Left renal cortex interstitium (tissue), 4 donors: ENCODE data around the gene RNF223. TPM values are rescaled to one million over a fixed set of nuclear protein-coding genes. Genes with fewer than 3 reads are reported as not detected.
"Not testable (repeated sequence)": the region's sequence is repeated elsewhere in the genome, so short reads cannot be mapped to it uniquely, and the experiment has no call there.

ENCODE experiments used
- DNase-seq, 4 donors: peaks; one replicate each; pipeline ENCODE4 v3.0.0-alpha.2; 2013; ENCODE audit warnings: low read depth in 4 of 4, low spot score in 2 of 4, missing footprints in 1 of 4
- polyA plus RNA-seq, 4 donors: library from polyadenylated mRNA; unstranded; fragments of 120-200 nt; gene quantifications; one replicate each; pipeline ENCODE4 v1.2.1, GENCODE V29; 2013; ENCODE audit not compliant: insufficient read length in 4 of 4

Gene RNF223
- polyA plus RNA-seq, 4 donors = 0.32 to 0.78 (median 0.69) TPM

- no peak for DNase-seq
These were observed 14.1 kb upstream of the RNF223 start for GRCh38 chr1:1088029-1088800.

DNA sequence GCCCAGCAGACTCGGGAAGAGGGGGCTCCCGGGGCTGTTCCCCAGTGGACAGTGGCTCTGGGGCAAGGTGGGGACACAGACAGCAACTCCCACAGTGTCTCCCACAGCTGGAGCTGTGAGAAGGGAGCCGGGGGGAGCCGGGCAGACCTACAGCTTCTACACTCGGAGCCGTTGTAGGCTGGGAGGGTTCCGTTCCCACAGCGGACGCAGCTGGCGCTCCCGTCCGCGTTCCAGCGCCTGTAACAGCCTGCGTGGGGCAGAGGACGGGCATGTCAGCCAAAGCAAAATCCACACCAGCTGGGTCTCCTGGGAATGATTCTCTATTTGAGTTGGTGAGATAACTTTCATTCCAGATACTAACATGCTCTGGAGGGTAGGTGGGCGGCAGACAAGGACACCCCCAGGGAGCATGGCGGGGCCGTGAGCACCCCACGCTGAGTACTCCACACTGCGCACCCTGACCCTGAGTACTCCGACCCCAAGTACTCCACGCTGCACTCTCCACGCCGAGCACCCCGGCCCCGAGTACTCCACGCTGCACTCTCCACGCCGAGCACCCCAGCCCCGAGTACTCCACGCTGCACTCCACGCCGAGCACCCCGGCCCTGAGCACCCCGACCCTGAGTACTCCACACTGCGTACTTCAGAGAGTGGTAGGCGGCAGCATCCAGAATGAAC lies 13.4 kb upstream of the RNF223 start:
- DNase-seq = no peak

GRCh38 chr1:1086911-1087341 lies 12.8 kb upstream of the RNF223 start:
- DNase-seq = no peak

- no peak for DNase-seq
These were observed 12.1 kb upstream of the RNF223 start for GRCh38 chr1:1085911-1086841.

DNA sequence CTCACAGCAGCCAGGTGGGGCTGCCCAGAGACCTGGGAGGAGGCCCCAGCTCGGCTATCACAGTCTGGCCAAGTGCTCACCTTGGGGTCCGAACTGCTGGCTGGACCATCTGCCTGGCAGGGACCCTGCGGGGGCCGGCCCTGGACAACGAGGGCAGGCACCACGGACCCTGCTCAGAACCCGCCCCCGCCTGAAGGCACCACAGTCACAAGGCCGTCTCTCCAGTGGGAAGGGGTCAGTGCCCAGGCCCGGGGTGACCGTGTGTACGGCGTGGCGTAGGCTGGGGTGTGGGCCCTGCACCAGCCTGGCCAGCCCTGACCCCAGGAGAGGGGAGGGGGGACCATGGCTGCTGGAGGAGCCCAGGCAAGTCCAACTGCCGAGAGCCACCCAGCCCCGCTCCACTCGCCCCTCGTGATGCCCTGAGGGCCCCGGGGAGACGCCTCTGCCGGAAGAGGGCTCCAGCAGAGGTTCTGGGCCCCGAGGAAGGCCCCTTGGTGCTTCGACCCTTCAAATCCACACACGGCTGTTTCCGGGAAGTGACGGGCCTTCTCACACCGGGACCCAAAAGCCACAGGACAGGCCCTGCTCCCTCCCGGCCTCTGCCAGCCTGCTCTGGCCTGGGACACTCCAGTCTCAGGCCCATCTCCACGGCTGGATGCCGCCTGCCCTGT lies 11.2 kb upstream of the RNF223 start:
- no peak for DNase-seq

DNA sequence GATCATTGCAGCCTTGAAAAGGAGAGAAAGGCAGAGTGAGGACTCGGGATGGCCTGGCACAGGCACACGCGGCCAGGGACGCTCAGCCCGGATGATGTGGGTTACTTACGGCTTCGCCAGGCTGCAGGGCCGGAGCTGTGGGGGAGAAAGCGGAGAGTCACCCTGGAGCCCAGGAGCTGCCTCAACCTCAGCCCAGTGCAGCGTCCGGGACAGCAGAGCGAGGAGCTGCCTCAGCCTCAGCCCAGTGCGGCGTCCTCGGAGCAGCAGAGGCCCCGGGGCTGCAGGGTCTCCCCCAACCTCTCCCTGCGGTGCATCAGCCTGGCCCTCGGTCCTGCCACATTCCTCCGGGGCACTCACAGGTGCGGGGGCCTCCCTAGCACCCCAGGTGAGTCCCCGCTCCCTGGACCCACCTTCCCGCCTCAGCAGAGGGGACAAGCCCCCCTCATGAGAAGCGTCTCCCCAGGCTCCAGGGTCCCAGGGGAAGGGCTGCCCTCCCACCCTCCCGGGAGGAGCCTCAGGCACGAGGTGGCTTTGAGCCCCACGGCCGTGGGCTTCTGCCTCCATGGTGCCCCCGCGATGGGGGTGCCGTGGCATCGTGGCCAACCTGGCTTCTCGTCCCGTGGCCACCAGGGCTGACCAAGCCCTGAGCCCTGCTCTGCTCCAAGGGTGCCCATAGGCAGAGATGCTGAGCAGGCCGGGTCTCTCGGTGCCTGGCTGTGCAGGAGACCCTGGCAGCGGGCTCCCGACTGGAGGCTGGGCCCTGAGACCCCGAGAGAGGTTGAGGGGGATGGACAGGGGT lies 10.5 kb upstream of the RNF223 start:
- DNase-seq = no peak

- no peak for DNase-seq
These were observed 9.6 kb upstream of the RNF223 start for GRCh38 chr1:1083416-1084371.

- DNase-seq = no peak
These were observed 8.8 kb upstream of the RNF223 start for GRCh38 chr1:1082776-1083415.

DNA sequence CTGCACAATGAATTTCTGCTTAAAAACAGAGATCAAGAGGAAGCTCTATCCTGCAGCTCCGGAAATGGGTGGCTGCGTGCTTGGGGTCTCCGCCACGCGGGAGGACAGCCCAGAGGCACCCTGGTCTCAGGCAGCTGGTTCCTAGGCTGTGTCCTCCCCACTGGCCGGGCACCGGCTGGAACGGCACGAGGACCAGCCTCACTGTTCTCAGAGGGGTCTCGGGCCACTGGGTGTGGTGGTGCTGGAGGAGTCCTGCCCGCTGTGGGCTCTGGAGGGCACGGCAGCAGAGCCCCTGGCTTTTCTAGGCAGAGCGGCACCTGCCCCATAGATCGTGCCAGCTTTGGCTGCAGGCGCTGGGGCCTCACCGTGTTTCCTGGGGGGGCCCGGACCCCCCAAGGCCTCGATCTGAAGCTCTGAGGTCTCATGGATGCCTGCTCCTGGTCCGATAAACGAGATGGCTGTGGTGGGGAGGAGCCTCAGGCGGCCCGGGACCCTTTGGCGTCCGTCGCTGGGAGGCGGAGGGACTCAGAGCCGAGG lies 8.2 kb upstream of the RNF223 start:
- no peak for DNase-seq

DNA sequence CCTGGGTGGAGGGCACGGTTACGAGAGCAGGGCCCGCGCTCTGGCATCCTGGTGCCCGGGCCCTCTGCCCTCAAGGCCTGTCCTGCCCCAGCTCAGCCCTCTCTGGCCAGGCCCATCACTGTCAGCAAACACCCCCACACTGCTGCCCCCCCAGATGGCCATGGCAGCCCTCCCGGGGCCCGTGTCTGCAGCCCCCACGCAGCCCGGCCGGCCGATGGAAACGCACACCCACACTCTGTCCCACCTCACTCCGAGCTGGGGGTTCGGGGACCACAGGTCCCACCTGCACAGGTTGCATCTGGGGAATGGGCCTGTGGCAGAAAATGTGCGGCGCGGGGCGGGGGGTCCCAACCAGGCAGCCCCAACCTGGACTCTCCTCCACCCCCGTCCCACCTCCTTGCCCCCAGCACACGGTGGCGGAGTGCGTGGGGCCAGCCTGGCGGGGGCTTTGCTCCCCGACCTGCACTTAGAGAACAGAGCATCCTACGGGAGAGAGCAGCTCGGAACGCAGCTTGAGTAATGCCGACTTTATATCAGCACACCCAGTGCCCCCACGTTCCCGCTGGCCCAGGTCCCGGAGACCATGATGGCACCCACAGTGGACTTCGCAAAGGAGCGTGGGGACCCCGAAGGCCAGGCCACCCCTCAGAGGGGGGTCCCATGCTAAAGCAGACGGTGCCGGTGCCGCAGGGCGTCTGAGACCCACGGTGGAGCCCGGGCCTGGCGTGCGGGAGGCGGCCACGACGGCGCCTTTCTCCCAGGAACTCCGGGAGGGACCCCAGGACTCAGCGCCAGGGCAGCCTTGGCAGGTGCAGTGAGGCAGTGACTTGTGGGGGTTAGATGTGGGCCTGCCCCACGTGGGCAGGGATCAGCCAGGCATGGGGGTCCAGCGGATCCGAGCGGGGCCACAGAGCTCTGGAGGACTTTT lies 7.5 kb upstream of the RNF223 start:
- DNase-seq = no peak

- no peak for DNase-seq
These were observed 6.8 kb upstream of the RNF223 start for GRCh38 chr1:1080951-1081310.

- no peak for DNase-seq
These were observed 6.1 kb upstream of the RNF223 start for GRCh38 chr1:1080122-1080757.

DNA sequence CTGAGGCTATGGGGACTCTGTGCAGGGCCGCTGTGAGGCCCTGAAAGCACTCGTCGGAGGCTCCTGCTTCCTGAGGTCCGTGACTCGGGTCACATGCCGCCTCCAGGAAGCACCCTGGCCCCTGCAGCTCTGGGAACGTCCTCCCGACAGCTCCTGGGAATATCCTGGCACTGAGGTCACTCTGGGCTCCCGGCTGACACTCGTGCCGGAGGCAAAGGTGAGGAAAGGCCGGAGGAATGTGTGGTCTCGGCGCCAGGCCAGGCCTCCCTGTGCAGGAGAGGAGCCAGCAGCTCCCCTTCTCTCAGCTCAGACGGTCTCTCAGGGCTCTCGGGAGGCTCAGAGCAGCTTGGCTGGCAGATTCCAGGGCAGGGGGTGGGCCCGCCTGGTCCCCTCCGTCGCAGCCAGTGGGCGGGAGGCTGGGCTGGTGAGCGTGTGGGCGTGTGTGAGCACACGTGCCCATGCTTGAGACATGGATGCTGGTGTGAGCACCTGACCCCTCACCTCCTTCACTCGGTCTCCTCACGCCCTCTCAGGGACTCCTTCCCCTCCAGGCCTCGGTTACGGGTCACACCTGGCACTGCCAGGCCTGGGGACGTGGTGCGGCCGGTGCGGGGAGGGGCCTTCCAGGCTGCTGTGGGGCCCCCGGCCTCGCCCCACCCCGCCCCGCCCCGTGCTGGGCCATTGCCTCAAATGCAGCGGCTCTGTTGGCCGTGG lies 5.5 kb upstream of the RNF223 start:
- DNase-seq = no peak

DNA sequence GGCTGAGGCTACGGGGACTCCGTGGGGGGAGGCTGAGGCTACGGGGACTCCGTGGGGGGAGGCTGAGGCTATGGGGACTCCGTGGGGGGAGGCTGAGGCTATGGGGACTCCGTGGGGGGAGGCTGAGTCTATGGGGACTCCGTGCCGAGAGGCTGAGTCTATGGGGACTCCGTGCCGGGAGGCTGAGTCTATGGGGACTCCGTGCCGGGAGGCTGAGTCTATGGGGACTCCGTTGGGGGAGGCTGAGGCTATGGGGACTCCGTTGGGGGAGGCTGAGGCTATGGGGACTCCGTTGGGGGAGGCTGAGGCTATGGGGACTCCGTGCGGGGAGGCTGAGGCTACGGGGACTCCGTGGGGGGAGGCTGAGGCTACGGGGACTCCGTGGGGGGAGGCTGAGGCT lies 3.3 kb upstream of the RNF223 start:
- not testable (repeated sequence) for DNase-seq

DNA sequence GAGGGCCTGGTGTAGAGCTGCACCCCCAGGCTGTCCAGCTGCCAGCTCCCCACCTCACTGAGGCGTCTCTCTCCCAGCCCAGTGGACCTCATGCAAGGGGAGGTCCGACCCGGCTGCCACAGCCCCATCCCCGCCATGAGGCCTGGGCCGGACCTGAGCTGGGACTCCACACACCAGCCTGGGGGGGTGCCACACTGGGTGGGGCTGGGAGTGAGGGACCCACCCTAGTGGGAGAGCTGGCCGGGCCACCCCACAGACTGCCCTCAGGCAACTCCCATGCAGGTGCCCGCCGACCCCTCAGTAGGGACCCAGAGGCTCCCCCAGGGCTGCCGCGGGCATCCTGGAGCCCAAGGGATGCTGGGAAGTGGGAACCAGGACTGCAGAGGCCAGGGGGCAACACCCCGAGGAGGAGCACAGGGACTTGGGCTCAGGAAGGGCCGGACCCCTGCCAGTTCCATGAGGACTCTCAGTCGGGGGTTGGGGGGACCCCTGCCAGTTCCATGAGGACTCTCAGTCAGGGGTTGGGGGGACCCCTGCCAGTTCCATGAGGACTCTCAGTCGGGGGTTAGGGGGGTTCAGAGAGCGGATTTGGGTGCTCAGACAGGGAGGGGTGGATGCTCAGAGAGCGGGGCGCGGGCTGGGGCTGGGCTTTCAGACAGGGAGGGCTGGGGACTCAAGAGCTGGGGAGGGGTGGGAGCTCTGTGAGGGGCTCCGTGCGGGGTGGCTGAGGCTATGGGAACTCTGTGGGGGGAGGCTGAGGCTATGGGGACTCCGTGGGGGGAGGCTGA lies 1.2 kb upstream of the RNF223 start:
- no peak for DNase-seq
